Measurements from ENCODE around the gene RMRP. TPM values are rescaled to one million over a fixed set of nuclear protein-coding genes. Genes with fewer than 3 reads are reported as not detected.

Gene RMRP
- total RNA-seq, 2 donors from 2014 or later, result 3,566 to 7,483 TPM

DNA sequence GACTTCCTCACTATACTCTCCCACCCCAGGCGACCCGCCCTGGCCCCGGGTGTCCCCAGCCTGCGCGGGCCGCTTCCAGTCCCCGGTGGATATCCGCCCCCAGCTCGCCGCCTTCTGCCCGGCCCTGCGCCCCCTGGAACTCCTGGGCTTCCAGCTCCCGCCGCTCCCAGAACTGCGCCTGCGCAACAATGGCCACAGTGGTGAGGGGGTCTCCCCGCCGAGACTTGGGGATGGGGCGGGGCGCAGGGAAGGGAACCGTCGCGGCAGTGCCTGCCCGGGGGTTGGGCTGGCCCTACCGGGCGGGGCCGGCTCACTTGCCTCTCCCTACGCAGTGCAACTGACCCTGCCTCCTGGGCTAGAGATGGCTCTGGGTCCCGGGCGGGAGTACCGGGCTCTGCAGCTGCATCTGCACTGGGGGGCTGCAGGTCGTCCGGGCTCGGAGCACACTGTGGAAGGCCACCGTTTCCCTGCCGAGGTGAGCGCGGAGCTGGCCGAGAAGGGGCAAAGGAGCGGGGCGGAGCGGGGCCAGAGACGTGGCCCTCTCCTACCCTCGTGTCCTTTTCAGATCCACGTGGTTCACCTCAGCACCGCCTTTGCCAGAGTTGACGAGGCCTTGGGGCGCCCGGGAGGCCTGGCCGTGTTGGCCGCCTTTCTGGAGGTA is 18.0 kb upstream of the RMRP start:
- Mint-ChIP-seq H3K36me3 (no peaks in the 10 kb centered on the region), H3K9me3 (no peaks in the 10 kb centered on the region), H3K27ac (no peak overlapping the region)
- ATAC-seq, result peak; percentile 77 to 96
- DNase-seq (ENCODE audit: low spot score in 2 of 2), result peak; percentile 44 to 73

DNA sequence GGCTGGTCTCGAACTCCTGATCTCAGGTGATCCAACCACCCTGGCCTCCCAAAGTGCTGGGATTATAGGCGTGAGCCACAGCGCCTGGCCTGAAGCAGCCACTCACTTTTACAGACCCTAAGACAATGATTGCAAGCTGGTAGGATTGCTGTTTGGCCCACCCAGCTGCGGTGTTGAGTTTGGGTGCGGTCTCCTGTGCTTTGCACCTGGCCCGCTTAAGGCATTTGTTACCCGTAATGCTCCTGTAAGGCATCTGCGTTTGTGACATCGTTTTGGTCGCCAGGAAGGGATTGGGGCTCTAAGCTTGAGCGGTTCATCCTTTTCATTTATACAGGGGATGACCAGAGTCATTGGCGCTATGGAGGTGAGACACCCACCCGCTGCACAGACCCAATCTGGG is 17.4 kb upstream of the RMRP start:
- ATAC-seq (peak; percentile 4 to 7), DNase-seq (ENCODE audit: low spot score in 2 of 2) (no peak)
- H3K36me3 Mint-ChIP-seq, result no peaks in the 10 kb centered on the region
- H3K27ac Mint-ChIP-seq, result no peak overlapping the region
- H3K9me3 Mint-ChIP-seq, result no peaks in the 10 kb centered on the region

DNA sequence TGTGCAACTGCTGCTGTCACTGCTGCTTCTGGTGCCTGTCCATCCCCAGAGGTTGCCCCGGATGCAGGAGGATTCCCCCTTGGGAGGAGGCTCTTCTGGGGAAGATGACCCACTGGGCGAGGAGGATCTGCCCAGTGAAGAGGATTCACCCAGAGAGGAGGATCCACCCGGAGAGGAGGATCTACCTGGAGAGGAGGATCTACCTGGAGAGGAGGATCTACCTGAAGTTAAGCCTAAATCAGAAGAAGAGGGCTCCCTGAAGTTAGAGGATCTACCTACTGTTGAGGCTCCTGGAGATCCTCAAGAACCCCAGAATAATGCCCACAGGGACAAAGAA is 16.2 kb upstream of the RMRP start:
- DNase-seq (ENCODE audit: low spot score in 2 of 2) (no peak), ATAC-seq (no peak)
- H3K9me3 Mint-ChIP-seq, result no peaks in the 10 kb centered on the region
- no peaks in the 10 kb centered on the region for H3K36me3 Mint-ChIP-seq
- no peak overlapping the region for H3K27ac Mint-ChIP-seq

DNA sequence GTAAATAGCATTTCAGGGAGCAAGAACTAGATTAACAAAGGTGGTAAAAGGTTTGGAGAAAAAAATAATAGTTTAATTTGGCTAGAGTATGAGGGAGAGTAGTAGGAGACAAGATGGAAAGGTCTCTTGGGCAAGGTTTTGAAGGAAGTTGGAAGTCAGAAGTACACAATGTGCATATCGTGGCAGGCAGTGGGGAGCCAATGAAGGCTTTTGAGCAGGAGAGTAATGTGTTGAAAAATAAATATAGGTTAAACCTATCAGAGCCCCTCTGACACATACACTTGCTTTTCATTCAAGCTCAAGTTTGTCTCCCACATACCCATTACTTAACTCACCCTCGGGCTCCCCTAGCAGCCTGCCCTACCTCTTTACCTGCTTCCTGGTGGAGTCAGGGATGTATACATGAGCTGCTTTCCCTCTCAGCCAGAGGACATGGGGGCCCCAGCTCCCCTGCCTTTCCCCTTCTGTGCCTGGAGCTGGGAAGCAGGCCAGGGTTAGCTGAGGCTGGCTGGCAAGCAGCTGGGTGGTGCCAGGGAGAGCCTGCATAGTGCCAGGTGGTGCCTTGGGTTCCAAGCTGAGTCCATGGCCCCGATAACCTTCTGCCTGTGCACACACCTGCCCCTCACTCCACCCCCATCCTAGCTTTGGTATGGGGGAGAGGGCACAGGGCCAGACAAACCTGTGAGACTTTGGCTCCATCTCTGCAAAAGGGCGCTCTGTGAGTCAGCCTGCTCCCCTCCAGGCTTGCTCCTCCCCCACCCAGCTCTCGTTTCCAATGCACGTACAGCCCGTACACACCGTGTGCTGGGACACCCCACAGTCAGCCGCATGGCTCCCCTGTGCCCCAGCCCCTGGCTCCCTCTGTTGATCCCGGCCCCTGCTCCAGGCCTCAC is 15.6 kb upstream of the RMRP start, which contains the start of gene CA9:
CA9 (plus strand) TSS at position 797 of the 893 bp plus-strand sequence; CDS start at position 829, 32 bp downstream.
- Mint-ChIP-seq H3K9me3 (peaks cover 0 to 1% of the 10 kb centered on the region in 2 donors), H3K27ac (no peak within 1 kb of the TSS), H3K36me3 (no peaks in the 10 kb centered on the region)
- ATAC-seq, result no peak
- DNase-seq (ENCODE audit: low spot score in 2 of 2), result no peak

DNA sequence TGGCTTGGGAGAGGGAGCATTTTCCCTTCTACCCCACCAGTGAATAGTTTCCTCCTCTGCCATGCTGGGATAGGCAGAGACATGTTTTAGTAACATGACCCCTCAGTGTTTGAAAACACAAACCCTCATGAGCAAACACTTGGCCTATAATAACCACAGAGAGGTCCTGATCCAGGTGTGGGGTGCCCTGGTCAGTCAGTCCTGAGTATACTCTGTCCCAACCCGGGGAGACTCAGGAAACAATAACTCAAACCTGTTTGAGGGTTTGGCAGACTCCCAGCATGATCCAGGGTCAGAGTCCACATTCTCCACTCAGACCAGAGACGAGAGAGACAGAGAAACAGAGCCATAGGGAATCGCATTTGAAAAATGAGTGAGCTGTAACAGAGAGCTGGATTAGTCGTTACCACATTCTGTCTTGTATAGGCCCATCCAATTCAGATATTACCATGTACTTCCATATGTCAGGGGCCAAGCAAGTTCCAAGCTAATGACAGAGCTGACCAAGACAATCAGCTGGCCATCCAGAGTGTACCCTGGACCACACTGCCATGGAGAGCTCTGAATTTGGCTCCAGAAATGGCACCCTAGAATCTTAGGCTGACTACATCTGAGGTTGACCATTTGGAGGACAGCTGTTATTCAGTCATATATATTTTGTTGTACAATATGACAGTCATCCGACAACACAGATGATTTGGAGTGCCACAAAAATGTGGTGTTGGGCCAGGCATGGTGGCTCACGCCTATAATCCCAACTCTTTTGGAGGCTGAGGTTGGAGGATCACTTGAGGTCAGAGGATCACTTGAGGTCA is 11.7 kb upstream of the RMRP start:
- ATAC-seq, result no peak
- no peak for DNase-seq (ENCODE audit: low spot score in 2 of 2)
- H3K9me3 Mint-ChIP-seq, result peaks cover 0 to 10% of the 10 kb centered on the region in 2 donors
- H3K36me3 Mint-ChIP-seq, result peaks cover 0 to 4% of the 10 kb centered on the region in 2 donors
- H3K27ac Mint-ChIP-seq, result no peak overlapping the region

DNA sequence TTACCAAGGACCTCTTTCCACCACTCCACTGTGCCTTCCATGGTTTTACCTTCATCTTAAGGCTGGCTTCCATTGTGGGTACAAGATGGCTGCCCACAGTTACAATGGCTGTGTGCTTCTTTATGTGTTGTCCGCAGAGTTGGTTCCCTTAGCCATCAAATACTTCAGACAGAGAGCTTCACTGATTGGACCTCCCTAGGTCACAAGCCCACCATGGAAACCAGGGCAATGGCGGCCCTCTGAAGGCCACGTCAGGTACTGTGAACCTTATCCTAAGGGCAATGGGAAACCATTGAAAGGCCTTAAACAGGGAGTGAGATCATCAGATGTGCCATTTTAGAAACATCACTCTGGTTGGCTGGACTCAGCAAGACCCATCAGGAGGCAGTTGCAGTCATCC is 10.1 kb upstream of the RMRP start:
- DNase-seq (ENCODE audit: low spot score in 2 of 2) (no peak), ATAC-seq (no peak)
- H3K36me3 Mint-ChIP-seq, result peaks cover 9 to 15% of the 10 kb centered on the region in 2 donors
- H3K9me3 Mint-ChIP-seq, result peaks cover 0 to 10% of the 10 kb centered on the region in 2 donors
- no peak overlapping the region for H3K27ac Mint-ChIP-seq

DNA sequence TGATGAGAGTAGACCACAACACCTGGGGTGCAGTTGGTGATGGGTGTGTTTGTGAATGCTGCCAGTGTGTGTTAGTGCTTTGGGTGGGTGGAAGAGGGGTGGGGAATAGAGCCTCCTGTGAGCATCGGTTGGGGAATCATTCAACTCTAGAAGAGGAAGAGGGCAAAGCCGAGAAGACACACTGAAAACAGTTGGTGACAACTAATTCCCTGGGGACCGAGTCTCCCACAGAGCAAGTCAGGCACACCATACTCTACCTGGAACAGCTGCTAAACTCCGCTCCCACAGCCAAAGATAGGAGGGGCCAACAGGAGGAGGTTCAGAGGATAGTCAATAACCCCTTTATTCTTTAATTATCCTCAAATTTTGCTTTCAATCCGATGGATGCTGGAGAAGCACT is 8.7 kb upstream of the RMRP start:
- no peak overlapping the region for H3K27ac Mint-ChIP-seq
- no peak for ATAC-seq
- peaks cover 0 to 10% of the 10 kb centered on the region in 2 donors for H3K9me3 Mint-ChIP-seq
- no peak for DNase-seq (ENCODE audit: low spot score in 2 of 2)
- peaks cover 16 to 22% of the 10 kb centered on the region in 2 donors for H3K36me3 Mint-ChIP-seq

DNA sequence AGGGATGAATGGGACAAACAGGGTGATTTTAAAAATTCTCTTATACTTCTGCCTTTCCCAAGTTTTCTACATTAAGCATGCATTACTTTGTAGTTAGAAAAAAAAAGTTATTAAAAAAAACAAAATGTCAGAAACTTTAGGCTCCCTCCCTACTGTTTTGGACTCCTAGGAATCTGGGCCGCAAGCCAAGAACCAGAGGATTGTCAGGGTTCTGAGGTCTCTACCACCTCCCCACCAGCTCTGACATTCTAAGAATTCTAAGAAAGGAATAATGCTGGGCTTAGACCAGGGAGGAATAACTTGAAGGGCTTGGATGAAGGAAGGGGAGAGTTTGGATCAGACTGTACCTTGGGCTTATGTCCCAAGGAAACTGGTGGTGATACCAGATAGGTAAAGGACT is 8.2 kb upstream of the RMRP start:
- H3K9me3 Mint-ChIP-seq, result peaks cover 0 to 10% of the 10 kb centered on the region in 2 donors
- peaks cover 16 to 22% of the 10 kb centered on the region in 2 donors for H3K36me3 Mint-ChIP-seq
- H3K27ac Mint-ChIP-seq, result no peak overlapping the region

DNA sequence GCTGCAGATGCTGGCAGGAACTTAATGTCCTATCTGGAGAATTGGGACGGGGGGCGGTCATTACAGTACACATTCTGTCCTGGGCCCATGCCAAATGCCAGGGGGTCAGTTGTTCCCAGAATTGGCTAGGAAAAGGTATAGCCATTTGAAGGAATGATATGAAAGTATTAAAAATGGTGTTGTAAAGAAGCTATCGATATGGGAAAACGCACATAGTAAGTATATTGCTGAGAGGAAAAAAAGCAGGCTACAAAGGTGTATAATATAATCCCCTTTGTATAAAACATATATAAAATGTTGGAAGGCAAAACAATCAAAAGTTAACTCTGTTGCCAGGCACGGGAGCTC is 7.6 kb upstream of the RMRP start:
- ATAC-seq (no peak), DNase-seq (ENCODE audit: low spot score in 2 of 2) (no peak)
- peak overlapping the region in 1 of 2 donors; percentile 84 for H3K27ac Mint-ChIP-seq
- H3K9me3 Mint-ChIP-seq, result peaks cover 0 to 10% of the 10 kb centered on the region in 2 donors
- peaks cover 19 to 22% of the 10 kb centered on the region in 2 donors for H3K36me3 Mint-ChIP-seq

More for the DNA sequence above, 8.2 kb upstream of the RMRP start:
- no peak for DNase-seq (ENCODE audit: low spot score in 2 of 2)
- no peak for ATAC-seq

DNA sequence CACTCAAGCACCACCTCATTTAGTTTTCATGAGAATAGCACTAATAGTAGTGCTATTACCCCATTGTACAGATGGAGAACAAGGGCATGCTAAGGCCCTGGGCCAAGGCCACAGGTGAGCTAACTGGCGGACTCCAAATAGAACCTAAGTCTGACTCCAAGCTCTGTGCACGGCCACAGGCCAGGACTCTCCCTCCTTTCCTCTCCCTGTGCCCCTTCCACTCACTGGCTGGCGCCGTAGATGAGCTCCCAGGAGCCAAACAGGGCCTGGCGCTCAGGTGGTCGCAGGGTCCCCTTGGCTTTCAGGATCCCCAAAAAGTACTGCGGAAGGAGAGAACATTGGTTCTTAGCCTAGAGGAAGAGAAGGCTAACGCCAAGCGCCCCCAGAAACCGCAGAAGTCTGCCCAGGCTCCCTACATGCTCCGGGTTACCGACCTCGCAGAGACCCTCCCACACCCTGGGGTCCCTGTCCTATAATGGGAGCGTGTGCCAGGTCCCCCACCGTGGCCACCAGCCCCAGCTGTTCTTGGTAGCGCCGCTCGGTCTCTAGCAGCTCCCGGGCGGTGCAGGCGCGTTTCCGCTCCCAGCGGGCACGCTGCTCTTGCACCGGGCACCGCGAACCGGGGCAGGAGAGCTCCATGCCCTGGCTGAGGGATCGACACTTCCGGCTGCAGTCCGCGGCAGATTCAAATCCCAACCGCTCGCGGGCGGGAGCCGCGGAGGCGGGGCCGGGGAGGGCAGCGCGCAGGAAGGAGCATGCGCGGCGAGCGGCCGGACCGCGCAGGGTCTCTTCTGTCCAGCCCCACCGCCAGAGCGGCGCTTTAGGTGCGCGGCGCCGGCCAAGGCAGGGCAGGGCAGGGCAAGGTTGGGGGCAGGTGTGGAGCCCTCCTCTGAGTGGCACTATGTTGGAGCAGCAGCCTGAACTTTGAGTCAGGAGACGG is 7.0 kb upstream of the RMRP start, which contains the start of gene ARHGEF39:
ARHGEF39 (minus strand) TSS at position 665 of the 940 bp plus-strand sequence; CDS start at position 639, 26 bp downstream.
- DNase-seq (ENCODE audit: low spot score in 2 of 2) (peak; percentile 76 to 90), ATAC-seq (peak; percentile 90 to 93)
- Mint-ChIP-seq H3K27ac (peak within 1 kb of the TSS; percentile 22 to 84), H3K9me3 (peaks cover 0 to 10% of the 10 kb centered on the region in 2 donors), H3K36me3 (peaks cover 22 to 26% of the 10 kb centered on the region in 2 donors)

DNA sequence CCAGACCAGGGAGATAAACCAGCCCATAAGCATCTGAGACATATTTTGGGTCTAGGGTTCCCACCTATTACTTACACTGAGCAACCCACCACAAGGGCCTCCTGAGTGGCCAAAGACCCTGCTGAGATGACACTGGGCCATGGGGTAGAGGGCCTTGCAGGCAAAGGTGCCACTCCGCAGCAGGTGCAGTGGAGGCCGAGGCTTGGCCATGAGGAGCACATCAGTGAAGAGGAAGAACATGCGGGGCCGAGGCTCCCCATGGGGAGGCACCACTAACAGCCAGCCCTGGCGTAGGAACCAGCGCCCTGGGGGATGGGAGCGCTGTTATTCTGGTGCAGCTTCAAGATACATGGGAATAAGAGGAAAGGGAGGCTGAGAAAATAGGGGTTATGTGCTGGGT is 4.6 kb upstream of the RMRP start:
- Mint-ChIP-seq H3K27ac (peak overlapping the region; percentile 8 to 93), H3K9me3 (peaks cover 0 to 2% of the 10 kb centered on the region in 2 donors), H3K36me3 (peaks cover 30 to 35% of the 10 kb centered on the region in 2 donors)
- no peak for DNase-seq (ENCODE audit: low spot score in 2 of 2)
- no peak for ATAC-seq

DNA sequence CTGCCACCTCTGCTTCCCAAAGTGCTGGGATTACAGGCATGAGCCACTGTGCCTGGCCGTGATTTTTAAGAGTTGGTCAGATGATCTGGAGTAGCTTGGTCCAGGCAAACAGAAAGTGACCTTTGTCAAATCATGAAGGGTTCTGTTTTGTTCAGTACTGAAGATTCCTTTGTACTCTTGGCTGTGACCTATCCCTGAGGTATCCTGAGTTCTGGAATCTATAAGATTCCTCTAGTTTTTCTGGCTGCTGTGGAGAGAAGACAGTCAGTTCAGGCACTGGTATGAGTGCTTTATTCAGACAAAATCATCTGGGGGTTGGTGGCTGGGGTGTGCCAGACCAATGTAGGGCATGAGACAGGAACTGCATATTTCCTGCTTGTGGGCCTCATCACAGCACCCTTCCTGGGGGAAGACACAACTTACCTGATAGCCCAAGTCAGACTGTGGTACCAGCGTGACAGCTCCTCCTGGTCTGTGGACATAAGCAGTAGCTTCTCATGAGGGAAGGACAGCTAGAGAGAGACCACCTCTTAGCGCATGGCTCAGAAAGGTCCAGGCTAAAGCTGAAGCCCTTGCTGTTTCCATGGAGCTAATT is 4.0 kb upstream of the RMRP start:
- Mint-ChIP-seq H3K36me3 (peaks cover 30 to 35% of the 10 kb centered on the region in 2 donors), H3K9me3 (no peaks in the 10 kb centered on the region), H3K27ac (peak overlapping the region in 1 of 2 donors; percentile 93)
- no peak for ATAC-seq
- DNase-seq (ENCODE audit: low spot score in 2 of 2), result no peak

DNA sequence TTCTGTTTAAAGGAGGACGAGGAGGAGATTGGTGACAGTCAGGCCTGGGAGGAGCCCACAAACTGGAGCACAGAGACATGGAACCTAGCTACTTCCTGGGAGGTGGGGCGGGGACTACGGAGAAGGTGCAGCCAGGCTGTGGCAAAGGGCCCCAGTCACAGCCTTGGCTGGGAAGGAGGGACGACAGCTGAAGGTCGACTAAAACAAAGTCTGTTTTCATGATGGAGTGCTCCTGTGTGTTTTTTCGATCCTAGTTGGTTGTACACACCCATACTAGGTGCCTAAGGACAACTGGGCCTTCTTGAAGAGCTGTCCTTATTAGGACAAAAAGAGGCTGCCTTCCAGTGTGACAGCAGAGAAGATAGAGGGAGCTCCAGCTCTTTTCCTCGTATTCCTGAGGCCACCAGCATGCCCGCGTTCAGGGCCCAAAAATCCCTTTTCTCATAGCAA is 3.2 kb upstream of the RMRP start:
- H3K36me3 Mint-ChIP-seq, result peaks cover 30 to 35% of the 10 kb centered on the region in 2 donors
- DNase-seq (ENCODE audit: low spot score in 2 of 2) (no peak), ATAC-seq (no peak)
- no peaks in the 10 kb centered on the region for H3K9me3 Mint-ChIP-seq
- peak overlapping the region in 1 of 2 donors; percentile 10 for H3K27ac Mint-ChIP-seq

DNA sequence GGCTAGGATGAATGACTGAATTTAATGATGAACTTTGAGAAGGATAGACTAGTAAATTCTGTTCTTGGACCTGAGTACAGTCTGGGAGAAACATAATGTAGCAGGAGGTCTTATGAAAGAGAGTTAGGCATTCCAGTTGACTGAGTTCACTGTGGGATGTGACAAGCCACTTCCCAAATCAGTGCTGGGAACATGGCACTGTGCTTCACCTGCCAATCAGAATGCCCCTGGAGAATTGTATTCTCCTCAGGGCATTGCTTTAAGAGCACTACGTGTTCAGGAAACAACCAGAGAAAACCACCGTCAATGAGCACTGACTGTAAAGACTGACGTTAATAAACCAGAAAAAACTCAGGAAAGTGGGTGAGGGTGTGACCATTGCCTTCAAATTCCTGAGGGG is 1.5 kb upstream of the RMRP start:
- ATAC-seq (no peak), DNase-seq (ENCODE audit: low spot score in 2 of 2) (no peak)
- Mint-ChIP-seq H3K9me3 (no peaks in the 10 kb centered on the region), H3K36me3 (peaks cover 27 to 34% of the 10 kb centered on the region in 2 donors), H3K27ac (peak overlapping the region in 1 of 2 donors; percentile 96)

DNA sequence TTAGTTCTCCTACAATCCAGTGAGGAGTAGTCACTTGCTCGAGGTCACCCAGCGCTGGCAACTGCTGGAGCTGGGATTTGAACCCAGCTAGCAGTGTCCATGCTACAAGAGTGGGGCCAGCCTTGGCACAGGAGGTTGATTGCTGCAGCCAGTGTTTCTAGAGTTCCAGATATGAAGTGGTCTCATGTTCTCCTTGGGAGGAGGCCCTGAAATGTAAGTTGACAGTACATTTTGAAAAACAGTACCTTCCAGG is 1.1 kb upstream of the RMRP start:
- ATAC-seq, result no peak
- peaks cover 27 to 30% of the 10 kb centered on the region in 2 donors for H3K36me3 Mint-ChIP-seq
- H3K9me3 Mint-ChIP-seq, result no peaks in the 10 kb centered on the region

More for the DNA sequence above, 1.1 kb upstream of the RMRP start:
- peak overlapping the region; percentile 96 to 100 for H3K27ac Mint-ChIP-seq
- no peak for DNase-seq (ENCODE audit: low spot score in 2 of 2)
